ACC112 (cell line): Measurements from ENCODE around the gene TSHZ2.

Experiments
- H2AFZ ChIP-seq: fragments of 200-600 bp; sonication (generic); one replicate; pipeline ENCODE4 v1.6.0; 2017; ENCODE audit warnings: antibody characterized with exemption, low read length; ENCODE audit not compliant: unreplicated experiment
- H3K27ac ChIP-seq: fragments of 200-600 bp; sonication (generic); 2 replicates; pipeline ENCODE4 v1.5.1; 2014; ENCODE audit warnings: low read depth, mild to moderate bottlenecking, antibody characterized with exemption, low read length, moderate library complexity
- H3K27me3 ChIP-seq: fragments of 200-600 bp; sonication (generic); 2 replicates; pipeline ENCODE4 v1.6.1; 2014; ENCODE audit warnings: mild to moderate bottlenecking, antibody characterized with exemption, low read length, moderate library complexity, mixed read lengths; ENCODE audit not compliant: insufficient read depth
- H3K36me3 ChIP-seq: fragments of 200-600 bp; sonication (generic); 2 replicates; pipeline ENCODE4 v1.6.1; 2016; ENCODE audit warnings: mild to moderate bottlenecking, antibody characterized with exemption, low read length, moderate library complexity, mixed read lengths; ENCODE audit not compliant: insufficient read depth
- H3K4me1 ChIP-seq: fragments of 200-600 bp; sonication (generic); one replicate; pipeline ENCODE4 v1.6.1; 2016; ENCODE audit warnings: low read length, mixed read lengths; ENCODE audit not compliant: insufficient read depth, unreplicated experiment, control insufficient read depth
- H3K4me3 ChIP-seq: fragments of 200-600 bp; sonication (generic); 2 replicates; pipeline ENCODE4 v1.5.1; 2014; ENCODE audit warnings: mild to moderate bottlenecking, low read depth, low read length
- H3K79me2 ChIP-seq: fragments of 200-600 bp; sonication (generic); one replicate; pipeline ENCODE4 v1.6.0; 2016; ENCODE audit warnings: low read length; ENCODE audit not compliant: control insufficient read depth, unreplicated experiment, insufficient read depth

TSHZ2 gene

DNA sequence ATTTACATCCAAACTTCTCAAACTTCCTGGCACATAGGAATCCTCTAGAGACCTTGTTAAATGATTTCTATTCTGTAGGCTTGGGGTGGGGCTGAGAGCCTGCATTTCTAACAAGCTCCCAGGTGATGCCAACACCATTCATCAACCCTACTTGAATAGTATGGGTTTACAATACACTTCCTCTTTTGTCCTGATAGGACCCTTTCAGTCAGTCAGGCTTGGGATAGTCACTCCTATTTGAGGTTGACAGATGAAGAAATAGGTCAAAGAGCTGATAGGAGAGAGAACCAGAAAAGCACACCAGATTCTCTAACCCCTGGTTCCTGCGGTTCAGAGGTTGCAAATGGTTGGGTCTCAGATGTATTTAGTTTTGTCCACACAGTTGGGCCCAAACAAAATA, 273.4 kb downstream of the TSHZ2 start:
- H3K27me3 ChIP-seq = no peaks in the 10 kb centered on the region

DNA sequence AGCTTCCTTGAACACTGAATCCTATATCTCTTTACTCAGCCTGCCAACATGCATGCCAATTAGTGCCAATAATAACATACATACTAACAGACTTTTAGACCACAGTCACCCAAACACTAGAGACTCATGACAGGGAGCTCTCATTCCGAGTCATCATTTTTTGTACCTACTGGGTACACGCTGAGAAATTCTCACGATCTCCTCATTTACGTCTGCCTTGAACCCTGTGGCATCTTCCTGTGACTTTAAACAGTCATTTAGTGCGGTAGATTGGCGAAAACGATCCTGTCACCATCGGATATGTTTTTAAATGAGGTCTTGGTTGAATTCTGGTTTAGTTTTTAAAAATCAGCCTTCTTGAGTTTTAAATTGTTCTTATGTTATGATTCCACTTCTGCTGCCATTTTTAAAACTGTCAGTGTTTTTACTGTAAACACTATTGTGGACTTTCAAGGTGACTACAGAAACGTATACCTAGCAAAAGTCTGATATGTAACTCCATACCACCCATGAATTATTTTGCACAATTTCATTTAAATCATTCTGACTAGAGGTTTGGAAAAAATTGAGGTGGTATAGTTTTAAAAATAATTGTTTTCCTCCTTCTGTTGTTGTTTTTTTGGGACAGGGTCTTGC, 275.4 kb downstream of the TSHZ2 start:
- Histone ChIP-seq H3K36me3 (no peaks in the 10 kb centered on the region), H3K79me2 (no peaks in the 10 kb centered on the region), H2AFZ (no peak overlapping the region), H3K4me3 (no peak overlapping the region), H3K27me3 (no peaks in the 10 kb centered on the region), H3K4me1 (no peaks in the 10 kb centered on the region), H3K27ac (no peak overlapping the region)

More for the DNA sequence above, 273.4 kb downstream of the TSHZ2 start:
- no peak overlapping the region for H3K4me3 ChIP-seq
- no peaks in the 10 kb centered on the region for H3K36me3 ChIP-seq
- no peaks in the 10 kb centered on the region for H3K4me1 ChIP-seq
- H2AFZ ChIP-seq = no peak overlapping the region
- H3K27ac ChIP-seq = no peak overlapping the region
- no peaks in the 10 kb centered on the region for H3K79me2 ChIP-seq

DNA sequence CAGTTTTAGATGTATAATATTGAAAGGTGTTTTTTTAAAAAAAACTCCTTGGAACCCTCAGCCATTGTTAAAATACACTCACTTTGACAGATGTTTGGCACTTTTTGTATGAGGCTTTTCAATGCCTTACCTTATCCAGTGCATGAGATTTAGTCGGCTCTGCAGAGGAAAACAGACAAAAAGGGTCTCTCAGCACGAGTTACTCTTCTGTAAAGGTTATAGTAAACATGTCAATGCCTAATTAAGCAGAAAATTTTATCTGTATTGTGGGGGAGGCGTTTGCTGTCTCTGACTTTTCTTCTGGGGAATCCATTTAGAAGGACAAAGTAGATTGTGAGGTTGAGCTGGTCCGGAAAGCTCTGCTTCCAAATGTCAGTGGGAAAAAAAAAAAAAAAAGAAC, 278.3 kb downstream of the TSHZ2 start:
- no peaks in the 10 kb centered on the region for H3K4me1 ChIP-seq
- H3K4me3 ChIP-seq = no peak overlapping the region
- no peak overlapping the region for H3K27ac ChIP-seq
- no peaks in the 10 kb centered on the region for H3K79me2 ChIP-seq
- H3K36me3 ChIP-seq = no peaks in the 10 kb centered on the region
- no peak overlapping the region for H2AFZ ChIP-seq
- H3K27me3 ChIP-seq = no peaks in the 10 kb centered on the region

DNA sequence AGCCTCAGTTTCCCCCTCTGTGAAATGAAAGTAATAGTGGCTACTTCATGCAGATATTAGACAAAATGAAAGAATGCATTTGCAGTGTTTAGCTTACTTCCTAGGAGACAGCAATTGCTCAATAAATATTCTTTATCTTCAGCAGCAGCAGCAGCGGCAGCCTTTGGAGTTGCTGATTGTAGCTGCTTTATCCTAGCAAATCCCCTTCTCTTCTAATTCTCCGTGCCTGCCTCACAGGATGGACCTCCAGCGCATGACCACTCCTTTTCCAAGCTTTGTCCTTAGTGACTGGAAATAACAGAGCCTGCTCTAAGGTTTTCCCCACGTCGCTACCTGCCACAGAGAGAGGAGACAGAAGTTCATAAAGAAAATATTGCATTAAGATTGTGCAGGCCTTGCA, 279.8 kb downstream of the TSHZ2 start:
- Histone ChIP-seq H3K36me3 (no peaks in the 10 kb centered on the region), H3K4me3 (no peak overlapping the region), H3K27me3 (no peaks in the 10 kb centered on the region), H3K79me2 (no peaks in the 10 kb centered on the region), H2AFZ (no peak overlapping the region), H3K27ac (no peak overlapping the region), H3K4me1 (no peaks in the 10 kb centered on the region)

DNA sequence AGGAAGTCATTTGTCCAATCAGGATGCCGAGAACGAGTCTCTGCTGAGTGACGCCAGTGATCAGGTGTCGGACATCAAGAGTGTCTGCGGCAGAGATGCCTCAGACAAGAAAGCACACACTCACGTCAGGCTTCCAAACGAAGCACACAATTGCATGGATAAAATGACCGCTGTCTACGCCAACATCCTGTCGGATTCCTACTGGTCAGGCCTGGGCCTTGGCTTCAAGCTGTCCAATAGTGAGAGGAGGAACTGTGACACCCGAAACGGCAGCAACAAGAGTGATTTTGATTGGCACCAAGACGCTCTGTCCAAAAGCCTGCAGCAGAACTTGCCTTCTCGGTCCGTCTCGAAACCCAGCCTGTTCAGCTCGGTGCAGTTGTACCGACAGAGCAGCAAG, 281.5 kb downstream of the TSHZ2 start:
- Histone ChIP-seq H3K79me2 (no peaks in the 10 kb centered on the region), H3K27ac (no peak overlapping the region), H2AFZ (no peak overlapping the region), H3K36me3 (no peaks in the 10 kb centered on the region), H3K4me3 (no peak overlapping the region), H3K4me1 (no peaks in the 10 kb centered on the region), H3K27me3 (no peaks in the 10 kb centered on the region)

DNA sequence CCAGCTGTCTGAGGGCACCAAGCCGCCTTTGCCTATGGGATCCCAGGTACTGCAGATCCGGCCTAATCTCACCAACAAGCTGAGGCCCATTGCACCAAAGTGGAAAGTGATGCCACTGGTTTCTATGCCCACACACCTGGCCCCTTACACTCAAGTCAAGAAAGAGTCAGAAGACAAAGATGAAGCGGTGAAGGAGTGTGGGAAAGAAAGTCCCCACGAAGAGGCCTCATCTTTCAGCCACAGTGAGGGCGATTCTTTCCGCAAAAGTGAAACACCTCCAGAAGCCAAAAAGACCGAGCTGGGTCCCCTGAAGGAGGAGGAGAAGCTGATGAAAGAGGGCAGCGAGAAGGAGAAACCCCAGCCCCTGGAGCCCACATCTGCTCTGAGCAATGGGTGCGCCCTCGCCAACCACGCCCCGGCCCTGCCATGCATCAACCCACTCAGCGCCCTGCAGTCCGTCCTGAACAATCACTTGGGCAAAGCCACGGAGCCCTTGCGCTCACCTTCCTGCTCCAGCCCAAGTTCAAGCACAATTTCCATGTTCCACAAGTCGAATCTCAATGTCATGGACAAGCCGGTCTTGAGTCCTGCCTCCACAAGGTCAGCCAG, 283.0 kb downstream of the TSHZ2 start:
- no peaks in the 10 kb centered on the region for H3K79me2 ChIP-seq
- H3K27ac ChIP-seq = no peak overlapping the region
- no peaks in the 10 kb centered on the region for H3K36me3 ChIP-seq
- H2AFZ ChIP-seq = no peak overlapping the region
- no peak overlapping the region for H3K4me3 ChIP-seq
- H3K4me1 ChIP-seq = no peaks in the 10 kb centered on the region
- no peaks in the 10 kb centered on the region for H3K27me3 ChIP-seq

DNA sequence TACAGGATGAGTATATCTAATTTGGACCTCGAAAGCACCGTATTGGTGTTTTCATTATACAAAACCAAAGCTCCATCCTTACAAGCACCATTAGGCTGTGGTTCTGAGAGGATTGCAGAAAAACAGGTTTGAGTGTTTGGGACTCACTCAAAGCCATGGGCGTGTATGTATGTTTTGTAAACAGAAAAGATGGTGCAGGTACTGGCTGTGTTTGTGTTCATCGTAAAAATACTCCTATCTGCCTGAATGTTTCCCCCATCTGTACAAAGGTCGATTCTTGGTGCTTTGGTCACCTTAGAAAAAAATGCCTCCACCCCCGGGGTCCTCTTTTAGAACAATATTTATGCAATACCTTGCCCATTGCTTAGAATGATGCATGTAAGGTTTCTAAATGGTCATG, 286.6 kb downstream of the TSHZ2 start:
- Histone ChIP-seq H3K79me2 (no peaks in the 10 kb centered on the region), H3K27me3 (no peaks in the 10 kb centered on the region), H2AFZ (no peak overlapping the region), H3K4me3 (no peak overlapping the region), H3K36me3 (no peaks in the 10 kb centered on the region), H3K27ac (no peak overlapping the region), H3K4me1 (no peaks in the 10 kb centered on the region)

DNA sequence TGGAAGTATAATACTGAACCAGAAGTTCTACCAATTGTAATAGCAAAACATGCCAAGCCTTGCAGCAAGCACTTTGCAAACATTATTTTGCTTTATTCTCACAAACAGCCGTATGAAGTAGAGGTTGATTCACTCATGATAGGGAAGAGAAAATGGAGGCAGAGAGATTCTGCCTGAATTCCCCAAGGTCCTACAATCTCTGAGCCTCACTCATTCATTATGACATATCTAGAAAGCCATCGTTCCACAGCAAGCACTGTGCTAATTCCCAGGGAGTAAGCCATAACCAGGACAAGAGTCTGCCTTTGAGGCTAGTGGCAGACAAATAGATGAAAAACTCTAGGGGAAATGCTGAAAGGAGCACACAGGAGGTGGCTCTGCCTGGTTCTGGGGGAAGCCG, 288.0 kb downstream of the TSHZ2 start:
- H3K4me1 ChIP-seq = no peaks in the 10 kb centered on the region
- no peaks in the 10 kb centered on the region for H3K27me3 ChIP-seq
- no peak overlapping the region for H3K27ac ChIP-seq
- no peaks in the 10 kb centered on the region for H3K79me2 ChIP-seq
- no peak overlapping the region for H2AFZ ChIP-seq
- H3K36me3 ChIP-seq = no peaks in the 10 kb centered on the region
- no peak overlapping the region for H3K4me3 ChIP-seq

DNA sequence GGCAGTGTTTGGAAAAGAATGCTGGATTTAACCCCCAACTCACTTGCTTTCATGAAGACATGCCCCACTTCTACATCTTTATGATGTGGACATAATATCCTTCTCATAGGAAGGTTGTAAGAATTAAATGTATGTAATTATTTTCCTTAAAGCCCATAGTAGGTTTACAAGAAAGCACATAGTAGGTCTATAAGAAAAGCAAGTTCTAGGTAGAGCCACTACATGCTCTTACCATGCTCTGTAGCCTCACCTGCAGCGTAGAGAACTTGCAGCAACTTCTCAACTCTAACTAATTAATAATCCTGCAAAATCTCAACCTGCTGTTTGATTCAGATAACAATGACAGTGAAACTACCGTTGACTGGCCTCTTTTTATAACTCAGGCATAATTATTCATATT, 288.4 kb downstream of the TSHZ2 start:
- H3K4me1 ChIP-seq = no peaks in the 10 kb centered on the region
- no peaks in the 10 kb centered on the region for H3K36me3 ChIP-seq
- H2AFZ ChIP-seq = no peak overlapping the region
- no peak overlapping the region for H3K4me3 ChIP-seq
- no peaks in the 10 kb centered on the region for H3K27me3 ChIP-seq
- no peak overlapping the region for H3K27ac ChIP-seq
- no peaks in the 10 kb centered on the region for H3K79me2 ChIP-seq

DNA sequence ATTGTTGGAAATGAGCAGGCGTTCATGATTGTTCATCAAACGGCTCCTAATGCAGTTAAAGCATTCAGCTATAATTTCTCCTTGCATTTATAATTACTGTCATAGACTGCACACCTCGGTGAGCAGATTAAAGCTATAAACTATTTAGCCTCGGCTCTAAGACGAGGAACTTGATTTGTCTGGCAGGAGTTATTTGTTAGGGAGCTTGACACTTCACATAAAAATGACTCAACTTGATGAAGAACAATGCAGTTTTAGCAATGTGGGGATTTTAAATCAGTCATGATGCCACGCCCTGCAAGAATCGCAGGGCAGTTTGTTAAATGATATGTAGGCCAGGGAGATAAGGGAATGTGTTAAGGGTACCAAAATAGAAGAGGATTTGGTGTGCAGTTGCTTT, 290.2 kb downstream of the TSHZ2 start:
- H3K4me1 ChIP-seq = no peaks in the 10 kb centered on the region
- H2AFZ ChIP-seq = no peak overlapping the region
- H3K27ac ChIP-seq = no peak overlapping the region
- H3K36me3 ChIP-seq = no peaks in the 10 kb centered on the region
- no peaks in the 10 kb centered on the region for H3K79me2 ChIP-seq
- H3K4me3 ChIP-seq = no peak overlapping the region
- no peaks in the 10 kb centered on the region for H3K27me3 ChIP-seq

DNA sequence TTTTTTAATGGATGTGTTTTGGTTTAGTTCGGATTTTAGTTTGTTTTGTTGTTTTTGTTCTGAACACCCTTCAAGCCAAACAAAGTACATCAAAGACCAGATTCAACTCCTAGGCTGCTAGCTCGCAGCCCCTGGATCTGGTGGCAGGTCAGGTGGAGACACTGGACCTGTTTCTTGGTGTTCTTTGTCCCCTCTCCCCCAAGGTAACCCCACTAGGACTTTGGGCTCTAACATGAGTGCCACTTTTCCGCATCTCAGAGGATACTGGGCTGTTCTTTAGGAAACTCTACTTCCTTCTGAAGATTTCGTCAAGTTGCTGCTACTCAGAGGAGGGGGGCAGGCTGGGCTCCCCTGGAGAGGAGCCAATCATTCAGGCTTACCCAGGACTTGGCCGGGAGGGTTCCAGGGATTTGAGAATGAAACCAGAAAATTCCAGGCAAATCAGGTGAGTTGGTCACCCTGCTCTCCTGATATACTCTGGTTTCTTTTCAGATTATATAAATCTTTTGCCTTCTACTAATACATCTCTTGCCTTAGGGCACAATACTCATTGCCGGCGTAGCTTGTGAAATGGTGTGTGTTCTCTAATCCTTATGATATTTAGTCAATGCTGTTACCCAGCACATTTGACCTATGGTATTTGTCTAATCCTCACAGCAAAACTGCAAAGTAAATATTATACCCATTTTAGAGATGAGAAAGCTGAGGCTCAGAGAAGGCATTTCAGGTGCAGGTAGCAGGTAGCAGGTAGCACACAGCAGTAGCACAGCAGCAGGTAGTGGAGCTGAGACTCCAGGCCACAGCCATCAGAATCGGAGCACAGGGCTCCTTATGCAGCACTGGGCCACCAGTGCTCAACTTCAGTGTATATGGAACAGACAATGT, 291.6 kb downstream of the TSHZ2 start:
- Histone ChIP-seq H2AFZ (no peak overlapping the region), H3K79me2 (no peaks in the 10 kb centered on the region), H3K36me3 (no peaks in the 10 kb centered on the region), H3K4me3 (no peak overlapping the region), H3K4me1 (no peaks in the 10 kb centered on the region), H3K27ac (no peak overlapping the region), H3K27me3 (no peaks in the 10 kb centered on the region)
